ENCODE measurements around the gene AURKB. TPM values are rescaled to one million over a fixed set of nuclear protein-coding genes. Genes with fewer than 3 reads are reported as not detected.

Gene AURKB
- total RNA-seq, 1 donor from 2014 or later: 1.4 TPM

DNA sequence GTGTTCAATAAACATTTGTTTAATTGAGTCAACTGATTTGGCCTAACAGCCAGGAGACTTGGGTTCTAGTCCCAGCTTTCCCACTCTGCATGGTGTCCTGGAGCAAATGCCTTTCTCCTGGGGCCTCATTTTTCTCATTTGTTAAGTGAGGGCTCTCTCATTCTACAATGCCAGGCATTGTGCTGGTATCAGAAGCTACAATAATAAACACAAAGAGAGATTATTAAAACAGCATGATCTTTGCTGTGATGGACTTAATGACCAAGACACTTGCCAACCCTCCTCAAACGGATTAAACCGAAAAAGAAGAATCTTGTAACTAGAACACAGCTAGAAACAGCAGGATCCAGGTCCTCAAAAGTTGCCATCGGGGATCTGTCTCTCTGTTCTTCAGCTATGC is 42.8 kb downstream of the AURKB start:
- ATAC-seq (no peak), DNase-seq (no peak)
- Histone ChIP-seq H3K27ac (no peak overlapping the region), H3K27me3 (no peaks in the 10 kb centered on the region), H3K36me3 (no peaks in the 10 kb centered on the region), H3K4me3 (no peak overlapping the region), H3K9me3 (no peaks in the 10 kb centered on the region), H3K4me1 (peaks cover 18% of the 10 kb centered on the region)
- intact Hi-C loops (cut with DNase I): no loop called here
- TF ChIP-seq, protein P1, sequence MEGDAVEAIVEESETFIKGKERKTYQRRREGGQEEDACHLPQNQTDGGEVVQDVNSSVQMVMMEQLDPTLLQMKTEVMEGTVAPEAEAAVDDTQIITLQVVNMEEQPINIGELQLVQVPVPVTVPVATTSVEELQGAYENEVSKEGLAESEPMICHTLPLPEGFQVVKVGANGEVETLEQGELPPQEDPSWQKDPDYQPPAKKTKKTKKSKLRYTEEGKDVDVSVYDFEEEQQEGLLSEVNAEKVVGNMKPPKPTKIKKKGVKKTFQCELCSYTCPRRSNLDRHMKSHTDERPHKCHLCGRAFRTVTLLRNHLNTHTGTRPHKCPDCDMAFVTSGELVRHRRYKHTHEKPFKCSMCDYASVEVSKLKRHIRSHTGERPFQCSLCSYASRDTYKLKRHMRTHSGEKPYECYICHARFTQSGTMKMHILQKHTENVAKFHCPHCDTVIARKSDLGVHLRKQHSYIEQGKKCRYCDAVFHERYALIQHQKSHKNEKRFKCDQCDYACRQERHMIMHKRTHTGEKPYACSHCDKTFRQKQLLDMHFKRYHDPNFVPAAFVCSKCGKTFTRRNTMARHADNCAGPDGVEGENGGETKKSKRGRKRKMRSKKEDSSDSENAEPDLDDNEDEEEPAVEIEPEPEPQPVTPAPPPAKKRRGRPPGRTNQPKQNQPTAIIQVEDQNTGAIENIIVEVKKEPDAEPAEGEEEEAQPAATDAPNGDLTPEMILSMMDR (IDR thresholded peaks at IDR 0.05): no peak

- H3K27ac ChIP-seq: no peak overlapping the region
- DNase-seq: peak; percentile 44
- TF ChIP-seq, protein P1 (IDR thresholded peaks at IDR 0.05): no peak
- ATAC-seq: no peak
- no peaks in the 10 kb centered on the region for H3K9me3 ChIP-seq
- H3K4me3 ChIP-seq: no peak overlapping the region
- no peaks in the 10 kb centered on the region for H3K27me3 ChIP-seq
- peaks cover 20% of the 10 kb centered on the region for H3K4me1 ChIP-seq
- no peaks in the 10 kb centered on the region for H3K36me3 ChIP-seq
- intact Hi-C loops (cut with DNase I): no loop called here
These were observed 43.6 kb downstream of the AURKB start for GRCh38 chr17:8166731-8167130.

- H3K4me3 ChIP-seq: peak overlapping the region; percentile 9
- peak; percentile 51 for DNase-seq
- H3K27ac ChIP-seq: peak overlapping the region; percentile 98
These were observed 45.6 kb downstream of the AURKB start for GRCh38 chr17:8164815-8165131.

DNA sequence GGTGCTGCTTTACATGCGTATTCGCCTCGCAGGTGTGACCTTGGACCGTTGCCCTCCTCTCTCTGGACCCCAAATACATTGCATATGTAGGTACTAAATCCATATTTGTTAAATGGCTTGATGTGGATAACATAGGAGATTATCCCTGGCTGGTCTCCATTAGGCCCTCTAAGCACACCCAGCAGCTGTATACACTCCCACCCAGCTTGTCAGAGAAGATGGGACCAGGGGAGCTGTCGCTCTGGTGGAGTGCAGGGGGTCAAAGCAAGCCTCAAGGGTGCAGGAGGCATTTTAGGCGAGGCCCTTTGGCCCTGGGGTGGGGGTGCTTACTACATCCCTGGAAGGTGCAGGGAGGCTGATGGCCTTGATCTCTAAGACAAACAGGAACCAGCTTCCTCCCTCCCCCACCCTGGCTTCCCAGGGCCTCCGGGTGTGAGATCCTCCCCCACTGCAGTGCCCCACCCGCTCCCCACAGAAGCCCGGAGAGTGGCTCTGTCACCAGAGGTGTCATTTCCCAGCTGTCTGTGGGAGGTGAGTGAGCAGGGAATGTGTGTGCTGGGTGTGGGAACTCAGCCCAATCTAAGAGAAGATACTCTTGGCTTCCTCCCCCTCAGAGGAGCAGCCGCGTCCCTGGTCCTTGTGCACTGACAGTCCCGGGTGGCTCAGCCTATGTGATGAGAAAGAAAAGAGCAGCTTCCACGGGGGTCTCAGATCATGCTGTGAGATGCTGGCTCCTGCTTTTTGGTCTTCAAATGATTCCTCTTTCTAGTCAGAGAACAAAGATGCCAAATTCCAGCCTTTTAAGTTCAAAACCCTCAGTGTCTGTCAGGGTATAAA is 46.2 kb downstream of the AURKB start:
- Histone ChIP-seq H3K36me3 (peaks cover 21% of the 10 kb centered on the region), H3K4me1 (peaks cover 35% of the 10 kb centered on the region), H3K27ac (peak overlapping the region; percentile 98), H3K4me3 (peak overlapping the region; percentile 9), H3K9me3 (no peaks in the 10 kb centered on the region), H3K27me3 (no peaks in the 10 kb centered on the region)
- TF ChIP-seq, protein P1 (IDR thresholded peaks at IDR 0.05): no peak
- DNase-seq (peak; percentile 83), ATAC-seq (peak; percentile 70)
- intact Hi-C loops (cut with DNase I): no loop called here

More at GRCh38 chr17:8164815-8165131, 45.6 kb downstream of the AURKB start:
- TF ChIP-seq, protein P1 (IDR thresholded peaks at IDR 0.05): no peak
- Histone ChIP-seq H3K27me3 (no peaks in the 10 kb centered on the region), H3K9me3 (no peaks in the 10 kb centered on the region), H3K4me1 (peaks cover 35% of the 10 kb centered on the region), H3K36me3 (peaks cover 16% of the 10 kb centered on the region)
- intact Hi-C loops (cut with DNase I): no loop called here
- no peak for ATAC-seq

GRCh38 chr17:8162997-8163977 is 47.1 kb downstream of the AURKB start:
- no peaks in the 10 kb centered on the region for H3K27me3 ChIP-seq
- peaks cover 25% of the 10 kb centered on the region for H3K36me3 ChIP-seq
- TF ChIP-seq, protein P1 (IDR thresholded peaks at IDR 0.05): no peak
- intact Hi-C loops (cut with DNase I): no loop called here
- DNase-seq: peak; percentile 75
- H3K4me1 ChIP-seq: peaks cover 40% of the 10 kb centered on the region
- no peaks in the 10 kb centered on the region for H3K9me3 ChIP-seq
- H3K27ac ChIP-seq: peak overlapping the region; percentile 98
- ATAC-seq: peak; percentile 31
- H3K4me3 ChIP-seq: peak overlapping the region; percentile 96

Measured in upper lobe of right lung (tissue), 1 donor.